ENCODE measurements around the gene KLK14. TPM values are rescaled to one million over a fixed set of nuclear protein-coding genes. Genes with fewer than 3 reads are reported as not detected.

The KLK14 gene
- total RNA-seq, 2 donors from 2014 or later = 4.2 to 5.3 TPM

DNA sequence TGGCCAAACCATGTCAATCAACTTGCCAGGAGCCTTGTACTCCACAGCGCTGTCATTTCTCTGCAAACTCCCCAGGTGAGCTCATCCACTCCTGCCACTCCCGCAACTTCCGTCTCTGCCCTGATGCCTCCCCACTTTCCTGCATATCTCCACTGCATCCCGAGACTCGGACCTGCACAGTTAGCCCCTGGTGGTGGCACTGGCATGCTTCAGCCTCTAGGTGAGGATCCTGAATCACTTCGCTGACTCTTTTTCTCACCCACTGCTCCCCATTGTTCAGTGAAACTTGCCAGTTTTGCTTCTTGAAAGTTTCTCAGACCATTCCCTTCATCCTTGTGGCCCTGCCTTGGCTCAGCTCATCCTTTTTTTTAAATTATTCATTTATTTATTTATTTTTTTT lies 28.9 kb upstream of the KLK14 start:
- WGBS = 17% methylated on average over 6 of the region's 6 CpGs
- Histone ChIP-seq H3K27me3 (replicated peaks; ENCODE audit: insufficient read depth) (no peaks in the 10 kb centered on the region), H3K9me3 (no peaks in the 10 kb centered on the region), H3K36me3 (no peaks in the 10 kb centered on the region), H3K4me3 (no peak overlapping the region), H3K4me1 (replicated peaks) (peaks cover 6% of the 10 kb centered on the region), H3K27ac (no peak overlapping the region)
- TF ChIP-seq CTCF (IDR thresholded peaks at IDR 0.05) (no peak), POLR2A (IDR thresholded peaks at IDR 0.05) (no peak), POLR2AphosphoS5 (IDR thresholded peaks at IDR 0.05) (no peak)
- intact Hi-C loops (cut with DNase I) = no loop called here
- DNase-seq (ENCODE audit: low spot score) = no peak

DNA sequence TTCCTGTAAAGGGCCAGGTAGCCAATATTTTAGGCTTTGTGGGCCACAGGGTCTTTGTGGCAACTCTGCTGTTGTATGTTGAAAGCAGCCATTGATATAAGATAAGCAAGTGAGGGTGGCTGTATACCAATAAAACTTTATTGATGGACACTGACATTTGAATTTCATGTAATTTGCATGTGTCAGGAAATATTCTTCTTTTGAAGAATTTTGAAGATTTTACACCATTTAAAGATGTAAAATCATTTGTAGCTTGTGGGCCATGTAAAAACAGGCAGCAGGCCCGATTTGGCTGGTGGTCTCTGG lies 27.9 kb upstream of the KLK14 start:
- 83% methylated on average over 1 of the region's 1 CpG for WGBS
- no peaks in the 10 kb centered on the region for H3K36me3 ChIP-seq
- no peaks in the 10 kb centered on the region for H3K9me3 ChIP-seq
- intact Hi-C loops (cut with DNase I) = no loop called here
- TF ChIP-seq CTCF (IDR thresholded peaks at IDR 0.05) = no peak
- no peak for TF ChIP-seq POLR2AphosphoS5 (IDR thresholded peaks at IDR 0.05)
- TF ChIP-seq POLR2A (IDR thresholded peaks at IDR 0.05) = no peak
- H3K4me3 ChIP-seq = no peak overlapping the region
- H3K27ac ChIP-seq = no peak overlapping the region
- H3K4me1 ChIP-seq (replicated peaks) = peaks cover 6% of the 10 kb centered on the region
- no peak for DNase-seq (ENCODE audit: low spot score)
- no peaks in the 10 kb centered on the region for H3K27me3 ChIP-seq (replicated peaks; ENCODE audit: insufficient read depth)

DNA sequence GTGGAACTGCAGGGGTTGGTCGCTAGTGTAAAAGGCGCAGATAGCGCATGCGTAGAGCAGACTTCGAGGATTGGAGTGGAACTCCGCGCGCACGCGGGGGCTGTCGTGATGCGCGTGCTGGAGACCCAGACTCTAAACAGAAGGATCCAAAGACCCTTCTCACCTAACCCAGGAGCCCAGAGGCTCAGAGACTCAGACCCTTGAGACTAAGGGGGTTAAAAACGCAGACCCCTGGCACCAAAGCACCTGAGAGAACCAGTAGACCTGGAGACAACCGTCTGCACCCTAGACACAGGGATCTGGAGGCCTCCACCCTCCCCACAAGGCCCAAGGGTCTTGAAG lies 26.1 kb upstream of the KLK14 start:
- H3K4me3 ChIP-seq = peak overlapping the region; percentile 60 to 68

GRCh38 chr19:51108066-51108804 lies 25.5 kb upstream of the KLK14 start, which contains the start of gene CTU1:
Gene CTU1, minus strand, starts transcription at chr19:51108409. Its CDS starts 3,840 bp downstream, at chr19:51104569.
- no peak for TF ChIP-seq POLR2A (IDR thresholded peaks at IDR 0.05)
- peak; percentile 100 for TF ChIP-seq POLR2AphosphoS5 (IDR thresholded peaks at IDR 0.05)
- TF ChIP-seq CTCF (IDR thresholded peaks at IDR 0.05) = peak in 2 of 4 experiments; percentile 12 to 43
- peak within 1 kb of the TSS; percentile 60 to 68 for H3K4me3 ChIP-seq
- H3K27me3 ChIP-seq (replicated peaks; ENCODE audit: insufficient read depth) = no peaks in the 10 kb centered on the region
- no peaks in the 10 kb centered on the region for H3K9me3 ChIP-seq
- intact Hi-C loops (cut with DNase I) = loop anchor here (5.0 kb wide), 1 partner anchor 484 kb away; no protein-coding TSS in a partner anchor
- DNase-seq (ENCODE audit: low spot score) = peak; percentile 99
- H3K4me1 ChIP-seq (replicated peaks) = peaks cover 6% of the 10 kb centered on the region
- WGBS = under 1% methylated on average over 43 of the region's 43 CpGs
- no peaks in the 10 kb centered on the region for H3K36me3 ChIP-seq
- H3K27ac ChIP-seq = peak within 1 kb of the TSS; percentile 34 to 49

More for the DNA sequence above, 26.1 kb upstream of the KLK14 start:
- 6% methylated on average over 15 of the region's 15 CpGs for WGBS
- Histone ChIP-seq H3K4me1 (replicated peaks) (peaks cover 6% of the 10 kb centered on the region), H3K27ac (peak overlapping the region in 1 of 2 donors; percentile 49), H3K27me3 (replicated peaks; ENCODE audit: insufficient read depth) (no peaks in the 10 kb centered on the region), H3K36me3 (no peaks in the 10 kb centered on the region), H3K9me3 (no peaks in the 10 kb centered on the region)
- intact Hi-C loops (cut with DNase I) = loop anchor here (5.0 kb wide), 1 partner anchor 484 kb away; no protein-coding TSS in a partner anchor
- TF ChIP-seq POLR2AphosphoS5 (IDR thresholded peaks at IDR 0.05) (no peak), POLR2A (IDR thresholded peaks at IDR 0.05) (no peak), CTCF (IDR thresholded peaks at IDR 0.05) (no peak)
- DNase-seq (ENCODE audit: low spot score) = no peak
